Body of pancreas (tissue), 4 donors: ENCODE measurements around the gene ARID3A.
A peak's percentile ranks its signal among the peaks of the same experiment; 100 is the strongest.

Experiments
- POLR2A ChIP-seq, 3 donors: fragments of 450-650 bp; IDR thresholded peaks; one replicate each; pipeline ENCODE4 v1.6.1; 2016; ENCODE audit warnings: antibody characterized with exemption in 3 of 3, mild to moderate bottlenecking in 2 of 3
- TF ChIP-seq, protein P1 (sequence below), 7 experiments: fragments of 450-650 bp in 4 of 7; fragments of 200-600 bp in 3 of 7; sonication (generic) in 3 of 7; IDR thresholded peaks; one replicate each; pipeline ENCODE4 v1.5.1; 2016 to 2019; ENCODE audit warnings: antibody characterized with exemption in 7 of 7

DNA sequence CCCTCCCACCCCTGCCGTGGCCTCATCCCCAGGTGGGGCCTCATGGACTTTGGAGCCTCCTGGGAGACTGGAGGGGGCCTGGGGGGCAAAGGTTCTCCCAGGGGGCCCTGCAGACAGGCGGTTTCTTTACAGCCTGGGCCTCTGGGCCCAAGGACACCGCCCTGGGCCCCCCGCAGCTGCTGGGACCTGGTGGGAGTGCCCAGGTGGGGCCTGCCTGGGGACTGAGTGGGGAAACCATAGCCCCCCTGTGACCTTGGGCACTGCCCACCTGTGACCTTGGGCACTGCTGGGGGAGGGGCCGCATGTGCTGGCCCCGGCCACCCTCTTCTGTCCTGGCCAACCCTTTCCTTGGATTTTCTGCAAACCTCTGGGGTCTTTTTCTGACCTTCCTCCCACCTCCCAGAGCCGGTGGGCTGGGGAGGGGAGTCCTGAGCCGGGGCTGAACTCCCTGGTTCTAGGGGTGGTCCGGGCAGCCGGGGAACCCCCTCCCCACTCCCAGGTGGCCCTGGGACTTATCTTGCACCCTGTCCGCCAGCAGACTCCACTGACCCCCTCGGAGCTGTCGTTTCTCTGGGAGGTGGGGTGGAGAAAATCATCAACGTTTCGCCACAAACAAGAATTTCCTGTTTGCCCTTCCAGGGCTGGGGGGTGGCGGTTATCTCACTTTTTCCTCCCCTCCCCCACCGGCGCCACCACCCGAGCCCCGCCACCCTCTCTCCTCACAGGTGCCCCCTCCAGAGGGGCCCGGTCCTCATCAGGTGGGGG is 27.0 kb downstream of the ARID3A start:
- TF ChIP-seq, protein P1, sequence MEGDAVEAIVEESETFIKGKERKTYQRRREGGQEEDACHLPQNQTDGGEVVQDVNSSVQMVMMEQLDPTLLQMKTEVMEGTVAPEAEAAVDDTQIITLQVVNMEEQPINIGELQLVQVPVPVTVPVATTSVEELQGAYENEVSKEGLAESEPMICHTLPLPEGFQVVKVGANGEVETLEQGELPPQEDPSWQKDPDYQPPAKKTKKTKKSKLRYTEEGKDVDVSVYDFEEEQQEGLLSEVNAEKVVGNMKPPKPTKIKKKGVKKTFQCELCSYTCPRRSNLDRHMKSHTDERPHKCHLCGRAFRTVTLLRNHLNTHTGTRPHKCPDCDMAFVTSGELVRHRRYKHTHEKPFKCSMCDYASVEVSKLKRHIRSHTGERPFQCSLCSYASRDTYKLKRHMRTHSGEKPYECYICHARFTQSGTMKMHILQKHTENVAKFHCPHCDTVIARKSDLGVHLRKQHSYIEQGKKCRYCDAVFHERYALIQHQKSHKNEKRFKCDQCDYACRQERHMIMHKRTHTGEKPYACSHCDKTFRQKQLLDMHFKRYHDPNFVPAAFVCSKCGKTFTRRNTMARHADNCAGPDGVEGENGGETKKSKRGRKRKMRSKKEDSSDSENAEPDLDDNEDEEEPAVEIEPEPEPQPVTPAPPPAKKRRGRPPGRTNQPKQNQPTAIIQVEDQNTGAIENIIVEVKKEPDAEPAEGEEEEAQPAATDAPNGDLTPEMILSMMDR (IDR thresholded peaks at IDR 0.05), result no peak
- TF ChIP-seq POLR2A (IDR thresholded peaks at IDR 0.05), result peak in 1 of 3 donors; percentile 49
